ENCODE measurements around the gene ATG12. TPM values are rescaled to one million over a fixed set of nuclear protein-coding genes. Genes with fewer than 3 reads are reported as not detected.
"Not testable (repeated sequence)": the region's sequence is repeated elsewhere in the genome, so short reads cannot be mapped to it uniquely, and the experiment has no call there.

The ATG12 gene
- total RNA-seq, 1 donor from 2014 or later, result 37.0 TPM

- H3K4me1 Mint-ChIP-seq, result peaks cover 52% of the 10 kb centered on the region
- no peaks in the 10 kb centered on the region for H3K36me3 Mint-ChIP-seq (ENCODE audit: low read depth)
- H3K27ac Mint-ChIP-seq, result no peak overlapping the region
- DNase-seq, result no peak
- peaks cover 3% of the 10 kb centered on the region for H3K9me3 Mint-ChIP-seq
- peaks cover 42% of the 10 kb centered on the region for H3K27me3 Mint-ChIP-seq
- intact Hi-C loops (cut with micrococcal nuclease), result loop anchor here (10.0 kb wide), 2 partner anchors 636 to 764 kb away; partner anchors contain the start of gene SEMA6A
- no peak overlapping the region for H3K4me3 Mint-ChIP-seq
Observed at GRCh38 chr5:115810761-115811160, 30.6 kb downstream of the ATG12 start.

- no peaks in the 10 kb centered on the region for H3K36me3 Mint-ChIP-seq (ENCODE audit: low read depth)
- H3K4me1 Mint-ChIP-seq, result peaks cover 47% of the 10 kb centered on the region
- intact Hi-C loops (cut with micrococcal nuclease), result loop anchor here (10.0 kb wide), 2 partner anchors 635 to 765 kb away; partner anchors contain the start of gene SEMA6A
- H3K27ac Mint-ChIP-seq, result no peak overlapping the region
- peaks cover 3% of the 10 kb centered on the region for H3K9me3 Mint-ChIP-seq
- no peak overlapping the region for H3K4me3 Mint-ChIP-seq
- DNase-seq, result no peak
- H3K27me3 Mint-ChIP-seq, result peaks cover 36% of the 10 kb centered on the region
Observed at GRCh38 chr5:115809946-115810345, 31.4 kb downstream of the ATG12 start.

- peaks cover 20% of the 10 kb centered on the region for H3K27me3 Mint-ChIP-seq
- H3K36me3 Mint-ChIP-seq (ENCODE audit: low read depth); H3K9me3 Mint-ChIP-seq; DNase-seq; intact Hi-C loops (cut with micrococcal nuclease); H3K27ac Mint-ChIP-seq; H3K4me3 Mint-ChIP-seq: not testable (repeated sequence)
- peaks cover 37% of the 10 kb centered on the region for H3K4me1 Mint-ChIP-seq
Observed at GRCh38 chr5:115808066-115808465, 33.3 kb downstream of the ATG12 start.

- Mint-ChIP-seq H3K9me3 (peaks cover 3% of the 10 kb centered on the region), H3K36me3 (ENCODE audit: low read depth) (no peaks in the 10 kb centered on the region), H3K4me1 (peaks cover 36% of the 10 kb centered on the region), H3K27ac (no peak overlapping the region), H3K27me3 (peaks cover 22% of the 10 kb centered on the region), H3K4me3 (peak overlapping the region; percentile 1)
- intact Hi-C loops (cut with micrococcal nuclease), result no loop called here
- no peak for DNase-seq
Observed at GRCh38 chr5:115807654-115808052, 33.7 kb downstream of the ATG12 start.

GRCh38 chr5:115806986-115807653 lies 34.2 kb downstream of the ATG12 start:
- Mint-ChIP-seq H3K27me3 (peaks cover 23% of the 10 kb centered on the region), H3K27ac (no peak overlapping the region), H3K9me3 (peaks cover 3% of the 10 kb centered on the region), H3K4me3 (peak overlapping the region; percentile 1), H3K4me1 (peaks cover 36% of the 10 kb centered on the region), H3K36me3 (ENCODE audit: low read depth) (no peaks in the 10 kb centered on the region)
- intact Hi-C loops (cut with micrococcal nuclease), result no loop called here
- no peak for DNase-seq

GRCh38 chr5:115801984-115802383 lies 39.4 kb downstream of the ATG12 start:
- Mint-ChIP-seq H3K4me1 (peaks cover 7% of the 10 kb centered on the region), H3K27ac (no peak overlapping the region), H3K9me3 (no peaks in the 10 kb centered on the region), H3K27me3 (peaks cover 26% of the 10 kb centered on the region), H3K36me3 (ENCODE audit: low read depth) (no peaks in the 10 kb centered on the region), H3K4me3 (no peak overlapping the region)
- DNase-seq, result no peak
- intact Hi-C loops (cut with micrococcal nuclease), result no loop called here

- intact Hi-C loops (cut with micrococcal nuclease), result no loop called here
Observed at GRCh38 chr5:115801152-115801551, 40.2 kb downstream of the ATG12 start.

GRCh38 chr5:115800108-115800507 lies 41.3 kb downstream of the ATG12 start:
- no peak overlapping the region for H3K27ac Mint-ChIP-seq
- no peak for DNase-seq
- intact Hi-C loops (cut with micrococcal nuclease), result no loop called here
- H3K4me1 Mint-ChIP-seq, result no peaks in the 10 kb centered on the region
- no peak overlapping the region for H3K4me3 Mint-ChIP-seq
- no peaks in the 10 kb centered on the region for H3K9me3 Mint-ChIP-seq
- no peaks in the 10 kb centered on the region for H3K36me3 Mint-ChIP-seq (ENCODE audit: low read depth)
- H3K27me3 Mint-ChIP-seq, result peaks cover 28% of the 10 kb centered on the region

More at GRCh38 chr5:115801152-115801551, 40.2 kb downstream of the ATG12 start:
- Mint-ChIP-seq H3K4me3 (no peak overlapping the region), H3K9me3 (no peaks in the 10 kb centered on the region), H3K27me3 (peaks cover 30% of the 10 kb centered on the region), H3K4me1 (peaks cover under 1% of the 10 kb centered on the region), H3K27ac (no peak overlapping the region), H3K36me3 (ENCODE audit: low read depth) (no peaks in the 10 kb centered on the region)
- no peak for DNase-seq

- H3K36me3 Mint-ChIP-seq (ENCODE audit: low read depth), result no peaks in the 10 kb centered on the region
- H3K27ac Mint-ChIP-seq, result no peak overlapping the region
- no peak for DNase-seq
- no peaks in the 10 kb centered on the region for H3K9me3 Mint-ChIP-seq
- H3K4me1 Mint-ChIP-seq, result no peaks in the 10 kb centered on the region
- no peak overlapping the region for H3K4me3 Mint-ChIP-seq
- H3K27me3 Mint-ChIP-seq, result peaks cover 29% of the 10 kb centered on the region
- intact Hi-C loops (cut with micrococcal nuclease), result no loop called here
Observed at GRCh38 chr5:115798252-115798651, 43.1 kb downstream of the ATG12 start.

GRCh38 chr5:115796656-115797055 lies 44.7 kb downstream of the ATG12 start:
- intact Hi-C loops (cut with micrococcal nuclease), result no loop called here
- H3K4me3 Mint-ChIP-seq, result no peak overlapping the region
- H3K36me3 Mint-ChIP-seq (ENCODE audit: low read depth), result no peaks in the 10 kb centered on the region
- no peaks in the 10 kb centered on the region for H3K9me3 Mint-ChIP-seq
- H3K4me1 Mint-ChIP-seq, result no peaks in the 10 kb centered on the region
- H3K27me3 Mint-ChIP-seq, result peaks cover 28% of the 10 kb centered on the region
- no peak overlapping the region for H3K27ac Mint-ChIP-seq
- DNase-seq, result no peak

- no peaks in the 10 kb centered on the region for H3K9me3 Mint-ChIP-seq
- no peak for DNase-seq
- no peak overlapping the region for H3K27ac Mint-ChIP-seq
- H3K36me3 Mint-ChIP-seq (ENCODE audit: low read depth), result no peaks in the 10 kb centered on the region
- no peak overlapping the region for H3K4me3 Mint-ChIP-seq
- H3K27me3 Mint-ChIP-seq, result peaks cover 28% of the 10 kb centered on the region
- H3K4me1 Mint-ChIP-seq, result no peaks in the 10 kb centered on the region
- intact Hi-C loops (cut with micrococcal nuclease), result no loop called here
Observed at GRCh38 chr5:115795700-115796099, 45.7 kb downstream of the ATG12 start.

- intact Hi-C loops (cut with micrococcal nuclease), result no loop called here
- Mint-ChIP-seq H3K27me3 (peaks cover 42% of the 10 kb centered on the region), H3K4me1 (no peaks in the 10 kb centered on the region), H3K4me3 (no peak overlapping the region), H3K27ac (no peak overlapping the region), H3K9me3 (peaks cover 3% of the 10 kb centered on the region), H3K36me3 (ENCODE audit: low read depth) (no peaks in the 10 kb centered on the region)
- no peak for DNase-seq
Observed at GRCh38 chr5:115788440-115788839, 52.9 kb downstream of the ATG12 start.

- no peak for DNase-seq
- H3K27ac Mint-ChIP-seq, result no peak overlapping the region
- H3K36me3 Mint-ChIP-seq (ENCODE audit: low read depth), result no peaks in the 10 kb centered on the region
- intact Hi-C loops (cut with micrococcal nuclease), result no loop called here
- H3K4me1 Mint-ChIP-seq, result no peaks in the 10 kb centered on the region
- peaks cover 3% of the 10 kb centered on the region for H3K9me3 Mint-ChIP-seq
- peaks cover 37% of the 10 kb centered on the region for H3K27me3 Mint-ChIP-seq
- H3K4me3 Mint-ChIP-seq, result no peak overlapping the region
Observed at GRCh38 chr5:115787426-115787825, 53.9 kb downstream of the ATG12 start.

- intact Hi-C loops (cut with micrococcal nuclease), result no loop called here
- no peak for DNase-seq
- Mint-ChIP-seq H3K9me3 (peaks cover 3% of the 10 kb centered on the region), H3K27me3 (peaks cover 43% of the 10 kb centered on the region), H3K36me3 (ENCODE audit: low read depth) (no peaks in the 10 kb centered on the region), H3K4me1 (no peaks in the 10 kb centered on the region), H3K27ac (no peak overlapping the region), H3K4me3 (no peak overlapping the region)
Observed at GRCh38 chr5:115785381-115786065, 55.8 kb downstream of the ATG12 start.
